Panc1 (cell line): Measurements from ENCODE around the gene UNC119B.

ENCODE experiments used
- CTCF ChIP-seq: fragments of 450-650 bp; IDR thresholded peaks from 2 replicates; pipeline ENCODE4 v1.5.1; 2017; ENCODE audit warnings: mild to moderate bottlenecking
- POLR2AphosphoS5 ChIP-seq: IDR thresholded peaks from 2 replicates; pipeline ENCODE4 v1.6.1; 2012; ENCODE audit warnings: mild to moderate bottlenecking, low read depth, low read length, moderate library complexity
- REST ChIP-seq, 2 experiments: IDR thresholded peaks; 2 replicates each; pipeline ENCODE4 v1.6.1; 2011 to 2012; ENCODE audit warnings: low read depth in 2 of 2, control low read depth in 1 of 2, low read length in 1 of 2, mild to moderate bottlenecking in 1 of 2, moderate library complexity in 1 of 2; ENCODE audit not compliant: insufficient read depth in 1 of 2

- TF ChIP-seq CTCF, result no peak
- TF ChIP-seq REST (IDR thresholded peaks at IDR 0.05; ENCODE audit: insufficient read depth in 1 of 2, low read depth in 2 of 2, low read length in 1 of 2), result no peak
- no peak for TF ChIP-seq POLR2AphosphoS5
These were observed 2.4 kb downstream of the UNC119B start for GRCh38 chr12:120712610-120713009.
